ENCODE results near the gene OR4C11. TPM values are rescaled to one million over a fixed set of nuclear protein-coding genes. Genes with fewer than 3 reads are reported as not detected.

The OR4C11 gene, protein sequence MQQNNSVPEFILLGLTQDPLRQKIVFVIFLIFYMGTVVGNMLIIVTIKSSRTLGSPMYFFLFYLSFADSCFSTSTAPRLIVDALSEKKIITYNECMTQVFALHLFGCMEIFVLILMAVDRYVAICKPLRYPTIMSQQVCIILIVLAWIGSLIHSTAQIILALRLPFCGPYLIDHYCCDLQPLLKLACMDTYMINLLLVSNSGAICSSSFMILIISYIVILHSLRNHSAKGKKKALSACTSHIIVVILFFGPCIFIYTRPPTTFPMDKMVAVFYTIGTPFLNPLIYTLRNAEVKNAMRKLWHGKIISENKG
- not detected in 2 replicates for total RNA-seq

DNA sequence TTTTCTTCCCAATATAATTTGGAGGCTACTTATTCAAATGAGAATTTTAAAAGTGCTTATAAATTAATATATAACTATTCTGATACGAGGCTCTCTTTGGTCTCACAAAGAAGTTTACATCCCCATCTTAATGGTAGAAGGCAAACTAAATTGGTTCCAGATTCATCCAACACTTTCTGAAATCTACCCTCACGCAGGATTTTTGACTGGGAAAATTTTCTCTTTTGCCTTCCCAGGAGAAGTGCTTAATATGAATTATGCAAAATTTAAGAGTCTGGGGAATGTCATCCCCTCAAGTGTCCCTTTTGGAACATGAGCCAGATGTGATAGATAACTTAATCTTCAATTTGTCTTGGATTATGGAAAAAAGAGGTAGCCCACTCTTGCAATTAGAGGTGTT lies at the start of gene OR4C11:
Gene OR4C11 (minus strand): TSS at position 101 of the 400 bp plus-strand sequence. CDS start 3,272 bp downstream, outside the sequence.
- DNase-seq (ENCODE audit: low read depth, low spot score) = no peak

DNA sequence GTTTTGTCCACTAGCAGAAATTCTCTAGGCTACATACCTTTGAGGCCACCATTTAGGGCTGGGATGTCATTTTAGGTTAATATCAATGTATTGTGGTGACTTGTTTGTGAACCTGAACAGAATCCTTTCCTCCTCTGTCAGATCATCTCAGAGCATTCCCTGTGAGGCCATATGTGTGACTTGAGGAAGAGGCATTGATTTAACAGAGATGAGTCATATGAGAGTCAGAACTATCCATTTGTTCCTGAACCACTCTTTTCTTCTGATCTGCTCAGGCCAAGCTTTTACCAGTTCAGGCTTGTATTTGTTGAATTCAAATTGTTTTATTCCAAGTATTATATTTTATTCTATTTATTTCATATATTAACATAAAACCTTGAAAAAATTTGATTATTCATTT lies 47.7 kb upstream of the OR4C11 start:
- no peak for DNase-seq (ENCODE audit: low read depth, low spot score)

DNA sequence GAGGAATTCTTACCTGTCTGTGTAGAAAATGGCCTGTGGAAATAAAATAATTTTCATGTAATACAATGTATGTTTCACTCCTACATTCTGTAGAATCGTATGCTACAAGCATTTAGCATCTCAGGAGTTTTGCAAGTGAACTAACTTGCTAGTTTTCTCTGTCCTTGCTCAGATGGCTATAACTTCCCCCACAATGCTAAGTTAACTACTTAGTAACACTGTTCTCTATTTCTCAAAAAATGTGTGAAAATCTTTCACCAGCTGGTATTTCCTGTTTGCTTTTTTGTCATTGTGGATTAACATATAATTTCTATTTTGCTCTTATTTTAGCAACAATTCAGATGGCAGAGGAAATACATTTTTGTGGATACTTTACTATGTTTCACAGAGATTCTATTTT lies 45.1 kb upstream of the OR4C11 start:
- DNase-seq (ENCODE audit: low read depth, low spot score) = no peak

DNA sequence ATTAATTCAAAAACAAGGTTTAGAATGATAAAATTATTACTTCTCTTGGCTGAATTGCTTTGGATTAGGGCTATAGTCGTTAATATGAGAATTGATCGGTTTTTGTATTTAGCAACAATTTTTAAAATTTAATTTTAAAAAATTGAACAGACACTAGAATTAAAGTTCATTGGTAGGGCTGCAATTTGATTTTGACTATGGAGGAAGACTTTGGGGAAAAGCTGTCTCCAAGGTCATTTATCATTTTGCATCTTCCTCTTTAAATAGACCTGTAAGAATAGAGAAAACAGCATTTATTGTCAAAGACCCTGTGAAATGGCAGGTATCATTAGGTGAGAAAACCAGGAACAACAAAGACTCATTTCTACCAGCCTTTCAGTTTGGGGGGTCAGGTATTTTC lies 40.6 kb upstream of the OR4C11 start, which contains the start of gene OR4S2:
Gene OR4S2 (plus strand): TSS at position 301 of the 400 bp plus-strand sequence. CDS start 2,577 bp downstream, outside the sequence.
- no peak for DNase-seq (ENCODE audit: low read depth, low spot score)

DNA sequence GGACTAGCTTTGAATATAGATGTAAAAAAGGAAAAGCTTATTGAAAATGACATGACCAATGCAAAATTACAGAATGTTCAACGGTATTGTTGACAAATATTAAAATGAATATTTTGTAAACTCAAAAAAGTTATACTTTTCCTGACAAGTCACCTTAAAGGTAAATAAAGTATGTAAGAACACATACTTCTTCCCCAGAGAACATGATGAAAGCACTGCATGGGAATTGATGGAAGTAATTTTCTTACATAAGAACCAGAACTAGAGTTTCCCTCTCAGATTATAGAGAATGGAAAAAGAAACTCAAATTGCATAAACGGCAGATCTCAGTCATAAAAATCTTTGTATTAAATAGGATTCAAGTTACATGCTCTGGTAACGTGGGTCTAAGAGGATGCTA lies 27.4 kb upstream of the OR4C11 start, which contains the start of gene OR4P4:
Gene OR4P4 (plus strand): TSS at position 301 of the 400 bp plus-strand sequence.
- no peak for DNase-seq (ENCODE audit: low read depth, low spot score)

DNA sequence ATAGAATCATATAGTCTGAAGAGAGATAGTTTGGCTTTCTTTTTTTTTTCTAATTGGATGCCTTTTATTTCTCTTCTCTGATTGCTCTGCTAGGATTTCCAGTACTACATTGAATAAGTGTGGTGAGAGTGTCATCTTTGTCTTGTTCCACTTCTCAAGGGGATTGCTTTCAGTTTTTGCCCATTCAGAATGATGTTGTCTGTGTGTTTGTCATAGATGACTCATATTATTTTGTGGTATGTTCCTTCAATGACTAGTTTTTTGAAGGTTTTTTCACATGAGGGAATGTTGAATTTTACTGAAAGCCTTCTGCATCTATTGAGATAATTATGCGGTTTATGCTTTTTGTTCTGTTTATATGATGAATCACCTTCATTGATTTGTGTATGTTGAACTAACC lies 17.1 kb upstream of the OR4C11 start:
- no peak for DNase-seq (ENCODE audit: low read depth, low spot score)

DNA sequence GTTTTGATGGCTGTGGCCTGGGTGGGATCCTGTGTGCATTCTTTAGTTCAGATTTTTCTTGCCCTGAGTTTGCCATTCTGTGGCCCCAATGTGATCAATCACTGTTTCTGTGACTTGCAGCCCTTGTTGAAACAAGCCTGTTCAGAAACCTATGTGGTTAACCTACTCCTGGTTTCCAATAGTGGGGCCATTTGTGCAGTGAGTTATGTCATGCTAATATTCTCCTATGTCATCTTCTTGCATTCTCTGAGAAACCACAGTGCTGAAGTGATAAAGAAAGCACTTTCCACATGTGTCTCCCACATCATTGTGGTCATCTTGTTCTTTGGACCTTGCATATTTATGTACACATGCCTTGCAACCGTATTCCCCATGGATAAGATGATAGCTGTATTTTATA lies 34.9 kb downstream of the OR4C11 start:
- DNase-seq (ENCODE audit: low read depth, low spot score) = no peak

DNA sequence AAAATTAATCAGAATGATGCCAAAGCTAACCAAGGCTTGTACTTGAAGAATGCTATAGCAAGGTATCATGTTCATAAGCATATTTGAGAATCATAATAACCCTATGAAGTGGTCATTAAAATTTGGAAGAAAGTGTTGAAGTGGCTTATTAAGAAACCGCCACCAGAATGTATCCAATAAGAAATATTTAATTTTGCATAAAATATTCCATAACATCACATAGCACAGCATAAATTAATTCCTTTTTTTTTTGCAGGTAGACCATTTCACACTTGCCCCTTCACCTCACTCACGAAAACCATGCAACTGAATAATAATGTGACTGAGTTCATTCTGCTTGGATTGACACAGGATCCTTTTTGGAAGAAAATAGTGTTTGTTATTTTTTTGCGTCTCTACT lies 35.6 kb downstream of the OR4C11 start, which contains the start of gene OR4C16:
Gene OR4C16 (plus strand): TSS at position 301 of the 400 bp plus-strand sequence. CDS start 0 bp downstream, at position 301.
- no peak for DNase-seq (ENCODE audit: low read depth, low spot score)

DNA sequence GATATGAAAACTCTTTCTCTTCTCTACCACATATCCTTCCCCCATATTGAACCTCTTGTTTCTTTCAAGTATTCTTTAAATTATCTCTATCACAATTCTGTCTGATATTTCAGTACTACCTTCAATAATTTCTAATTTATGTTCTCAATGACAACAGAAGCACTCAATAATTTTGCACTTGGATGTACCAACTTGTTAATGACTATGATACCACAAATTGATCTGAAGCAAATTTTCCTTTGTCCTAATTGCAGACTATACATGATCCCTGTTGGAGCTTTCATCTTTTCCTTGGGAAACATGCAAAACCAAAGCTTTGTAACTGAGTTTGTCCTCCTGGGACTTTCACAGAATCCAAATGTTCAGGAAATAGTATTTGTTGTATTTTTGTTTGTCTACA lies 53.3 kb downstream of the OR4C11 start, which contains the start of gene OR4C15:
Gene OR4C15 (plus strand): TSS at position 301 of the 400 bp plus-strand sequence. CDS start 0 bp downstream, at position 301.
- DNase-seq (ENCODE audit: low read depth, low spot score) = no peak

Other genes with a start within 250 kb of the OR4C11 start
- not detected in 2 replicates for gene OR4A15, start 239.7 kb downstream of the OR4C11 start, total RNA-seq
- not detected in 2 replicates for gene OR4C15, start 53.2 kb downstream of the OR4C11 start, total RNA-seq
- gene OR4C16, start 35.5 kb downstream of the OR4C11 start, total RNA-seq = not detected in 2 replicates
- not detected in 2 replicates for gene OR4P4, start 27.5 kb upstream of the OR4C11 start, total RNA-seq
- not detected in 2 replicates for gene OR4S2, start 40.7 kb upstream of the OR4C11 start, total RNA-seq
- not detected in 2 replicates for gene OR4C6, start 54.6 kb upstream of the OR4C11 start, total RNA-seq
- not detected in 2 replicates for gene OR5D13, start 165.8 kb upstream of the OR4C11 start, total RNA-seq
- not detected in 2 replicates for gene OR5D14, start 187.9 kb upstream of the OR4C11 start, total RNA-seq
- gene OR5L1, start 203.7 kb upstream of the OR4C11 start, total RNA-seq = not detected in 2 replicates
- not detected in 2 replicates for gene OR5D18, start 212.0 kb upstream of the OR4C11 start, total RNA-seq
- gene OR5L2, start 219.6 kb upstream of the OR4C11 start, total RNA-seq = not detected in 2 replicates
- gene OR5D16, start 231.1 kb upstream of the OR4C11 start, total RNA-seq = not detected in 2 replicates